ENCODE measurements around the gene FBXO27. TPM values are rescaled to one million over a fixed set of nuclear protein-coding genes. Genes with fewer than 3 reads are reported as not detected.

The FBXO27 gene
- total and polyA plus RNA-seq, 2 of the 8 experiments (the other 6 are each of a cell fraction or from before 2014, with no cell fraction given) = 10.9 to 25.5 TPM

GRCh38 chr19:38990949-38991697, 41.2 kb downstream of the FBXO27 start:
- no peaks in the 10 kb centered on the region for H3K23me2 ChIP-seq (ENCODE audit: low read depth, low read length)
- H2BK12ac ChIP-seq (ENCODE audit: low read depth, low read length) = peak overlapping the region; percentile 50; the same call in 1 of the 2 replicates
- no peak overlapping the region for H3K18ac ChIP-seq (ENCODE audit: extremely low read depth, low read length)
- no peak overlapping the region for H2BK20ac ChIP-seq (ENCODE audit: low read length)
- no peak overlapping the region for H2AFZ ChIP-seq (ENCODE audit: low read length)
- CTCF ChIA-PET (ENCODE audit: partially characterized antibody) = interaction anchor here (0.9 to 4.9 kb wide), 2 partner anchors 14 to 119 kb away, joined by 3 to 32 read pairs; no protein-coding TSS in a partner anchor
- no peaks in the 10 kb centered on the region for H3K79me1 ChIP-seq (ENCODE audit: low read depth, low read length)
- H4K20me1 ChIP-seq (replicated peaks in 1 of 2; ENCODE audit: control insufficient read depth in 1 of 2, insufficient read depth in 2 of 2, low read length in 2 of 2) = no peaks in the 10 kb centered on the region
- no peaks in the 10 kb centered on the region; a peak in 1 of 7 replicates for H3K27me3 ChIP-seq (replicated peaks in 1 of 4; ENCODE audit: control insufficient read depth in 3 of 4, extremely low read depth in 1 of 4, insufficient read depth in 3 of 4, low read length in 3 of 4)
- H2AK5ac ChIP-seq (ENCODE audit: low read depth, low read length) = no peak overlapping the region
- peaks cover 0 to 5% (median 2%) of the 10 kb centered on the region in 4 experiments; a peak in 4 of 7 replicates for H3K4me1 ChIP-seq (replicated peaks in 1 of 4; ENCODE audit: control insufficient read depth in 3 of 4, insufficient read depth in 4 of 4, low read length in 3 of 4)
- no peak overlapping the region for H2BK15ac ChIP-seq (ENCODE audit: low read length)
- H4K5ac ChIP-seq (ENCODE audit: insufficient read length, low read depth, low read length) = no peak overlapping the region
- H3K56ac ChIP-seq (replicated peaks; ENCODE audit: insufficient read length, low read depth, low read length) = no peak overlapping the region
- H3K79me2 ChIP-seq (ENCODE audit: control insufficient read depth in 1 of 2, insufficient read depth in 2 of 2, low read length in 2 of 2) = no peaks in the 10 kb centered on the region
- H4K91ac ChIP-seq (replicated peaks; ENCODE audit: insufficient read length, low read length) = no peak overlapping the region
- H3K4ac ChIP-seq (replicated peaks; ENCODE audit: insufficient read length, low read depth, low read length) = no peak overlapping the region
- no peak overlapping the region for H4K8ac ChIP-seq (ENCODE audit: extremely low read depth, insufficient read depth, low read length)
- no peak overlapping the region for H3K4me2 ChIP-seq (ENCODE audit: insufficient read depth in 1 of 2, low read depth in 2 of 2, low read length in 2 of 2)
- H3K9ac ChIP-seq (replicated peaks in 1 of 4; ENCODE audit: extremely low read depth in 1 of 4, low read depth in 3 of 4, low read length in 3 of 4) = no peak overlapping the region
- no peak overlapping the region for H3K23ac ChIP-seq (ENCODE audit: insufficient read length)
- H2BK120ac ChIP-seq (replicated peaks; ENCODE audit: low read depth, low read length) = no peak overlapping the region
- H3K36me3 ChIP-seq (ENCODE audit: control insufficient read depth in 2 of 4, insufficient read depth in 4 of 4, low read length in 3 of 4) = no peaks in the 10 kb centered on the region
- no peak overlapping the region for H3K4me3 ChIP-seq (ENCODE audit: extremely low read depth in 1 of 4, insufficient read depth in 2 of 4, low read depth in 3 of 4, low read length in 4 of 4)
- no peak for DNase-seq (ENCODE audit: low read depth in 1 of 2, low spot score in 2 of 2)
- H3K9me3 ChIP-seq (ENCODE audit: insufficient read depth in 2 of 2, low read depth in 1 of 2, low read length in 1 of 2) = no peaks in the 10 kb centered on the region
- 92% methylated on average over 9 of the region's 13 CpGs; no CpG with 5 or more reads in 1 of the 2 experiments for WGBS, 2 experiments (ENCODE audit: extremely low coverage in 1 of 2, insufficient coverage in 1 of 2, insufficient read length in 1 of 2, insufficient replicate concordance in 2 of 2, low coverage in 1 of 2, low lambda C conversion rate in 2 of 2, missing lambda C conversion rate in 1 of 2)
- no peak overlapping the region for H3K14ac ChIP-seq (ENCODE audit: insufficient read length)
- H2BK5ac ChIP-seq (ENCODE audit: low read depth, low read length) = no peak overlapping the region
- no peak for FAIRE-seq
- POLR2A ChIA-PET (ENCODE audit: partially characterized antibody) = interaction anchor here (0.6 to 1.3 kb wide), 2 partner anchors 10 to 20 kb away, joined by 3 to 4 read pairs; no protein-coding TSS in a partner anchor
- no peak overlapping the region for H3K27ac ChIP-seq (ENCODE audit: low read depth, low read length)
- no peak for TF ChIP-seq TEAD4 (IDR thresholded peaks at IDR 0.05; ENCODE audit: low read depth, low read length)
- TF ChIP-seq TAF7 (optimal IDR thresholded peaks at IDR 0.05; ENCODE audit: borderline replicate concordance, low read depth, low read length) = no peak
- TF ChIP-seq RBBP5 (IDR thresholded peaks at IDR 0.05; ENCODE audit: borderline replicate concordance, low read depth, low read length) = no peak
- TF ChIP-seq NRF1 (IDR thresholded peaks at IDR 0.05; ENCODE audit: low read depth, low read length) = no peak
- no peak for TF ChIP-seq KDM4A (IDR thresholded peaks at IDR 0.05; ENCODE audit: low read depth, low read length, severe bottlenecking)
- no peak for TF ChIP-seq SP2 (IDR thresholded peaks at IDR 0.05; ENCODE audit: low read length)
- TF ChIP-seq PHF8 (conservative IDR thresholded peaks at IDR 0.05; ENCODE audit: low read depth, low read length) = no peak
- no peak for TF ChIP-seq CBX5 (IDR thresholded peaks at IDR 0.05; ENCODE audit: low read depth, low read length)
- no peak for TF ChIP-seq CEBPB (IDR thresholded peaks at IDR 0.05; ENCODE audit: low read depth, low read length)
- no peak for TF ChIP-seq GTF2F1 (IDR thresholded peaks at IDR 0.05; ENCODE audit: borderline replicate concordance, low read depth, low read length)
- TF ChIP-seq ATF2 (IDR thresholded peaks at IDR 0.05; ENCODE audit: low read length) = no peak

All from H1 (cell line).